ENCODE data around the gene OR6B3. TPM values are rescaled to one million over a fixed set of nuclear protein-coding genes. Genes with fewer than 3 reads are reported as not detected.

Gene OR6B3
- total RNA-seq, 1 donor from 2014 or later, result not detected

- H3K9me3 Mint-ChIP-seq, result no peaks in the 10 kb centered on the region
- no peak overlapping the region for H3K4me3 Mint-ChIP-seq
- peak overlapping the region; percentile 59 for H3K27ac Mint-ChIP-seq
- TF ChIP-seq CTCF (conservative IDR thresholded peaks at IDR 0.05), result no peak
- no peaks in the 10 kb centered on the region for H3K4me1 Mint-ChIP-seq (ENCODE audit: unreplicated experiment)
- H3K36me3 Mint-ChIP-seq, result peaks cover 13% of the 10 kb centered on the region
- H3K27me3 Mint-ChIP-seq, result no peaks in the 10 kb centered on the region
- DNase-seq (ENCODE audit: extremely low spot score, unreplicated experiment), result no peak
Observed at GRCh38 chr2:239997686-239998409, 55.5 kb downstream of the OR6B3 start.

Other genes starting within 250 kb of the OR6B3 start
- gene NDUFA10, start 28.2 kb downstream of the OR6B3 start, total RNA-seq (ENCODE audit: low replicate concordance), result 121 and 136 TPM in 2 replicates
- gene OR6B2, start 23.1 kb downstream of the OR6B3 start, total RNA-seq (ENCODE audit: low replicate concordance), result not detected in 2 replicates
- gene COPS9, start 82.8 kb upstream of the OR6B3 start, total RNA-seq (ENCODE audit: low replicate concordance), result 131 and 156 TPM in 2 replicates
- gene OTOS, start 87.1 kb upstream of the OR6B3 start, total RNA-seq (ENCODE audit: low replicate concordance), result not detected in 2 replicates